ENCODE measurements around the gene KCNAB2. TPM values are rescaled to one million over a fixed set of nuclear protein-coding genes. Genes with fewer than 3 reads are reported as not detected.
A peak's percentile ranks its signal among the peaks of the same experiment; 100 is the strongest.

KCNAB2 gene
- polyA plus RNA-seq, 1 of the 3 experiments (the other 2 are of a cell fraction), result 7.6 TPM

DNA sequence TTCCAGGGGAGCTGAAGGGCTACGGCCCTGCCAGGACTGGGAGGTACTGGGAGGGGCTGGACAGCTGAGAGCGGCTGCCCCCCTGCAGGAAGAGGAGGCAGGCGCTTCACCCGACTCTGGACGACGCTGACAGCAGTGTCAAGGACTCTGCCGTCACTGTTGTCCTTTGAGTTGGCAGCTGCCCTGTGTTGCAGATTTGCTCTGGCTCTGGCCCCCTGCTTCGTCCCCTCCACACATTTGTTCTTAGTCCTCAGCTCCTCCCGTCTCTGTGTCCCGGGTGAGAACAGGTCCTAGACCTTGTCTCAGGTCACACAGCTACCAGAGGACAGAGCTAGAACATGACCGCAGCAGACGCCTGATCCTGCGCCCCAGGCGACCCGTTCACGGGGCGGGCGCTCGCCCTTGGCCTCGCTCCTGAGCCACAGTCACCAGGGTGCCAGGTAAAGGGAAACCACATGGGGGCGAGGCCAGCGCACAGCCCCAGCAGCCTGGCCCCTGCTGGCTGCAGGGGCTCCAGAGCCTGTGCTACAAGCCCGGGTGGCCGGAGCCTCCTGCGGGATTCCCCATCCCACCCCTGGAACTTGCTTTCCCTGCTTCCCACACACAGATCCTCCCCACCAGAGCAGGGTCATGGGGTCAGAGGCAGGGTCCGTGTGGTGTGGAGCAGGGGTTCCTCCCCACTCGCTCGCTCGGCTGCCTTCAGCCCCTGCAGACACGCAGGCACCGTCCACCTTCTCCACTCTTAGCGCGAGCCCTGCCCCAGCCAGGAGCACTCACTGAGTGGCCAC is 42.8 kb upstream of the KCNAB2 start:
- TF ChIP-seq RXRA (IDR thresholded peaks at IDR 0.05; ENCODE audit: borderline replicate concordance, low read depth) (no peak), MXI1 (IDR thresholded peaks at IDR 0.05; ENCODE audit: low read depth, low read length) (no peak), MAX (IDR thresholded peaks at IDR 0.05; ENCODE audit: low read depth) (no peak), PBX3 (IDR thresholded peaks at IDR 0.05) (no peak), EP300 (IDR thresholded peaks at IDR 0.05; ENCODE audit: borderline replicate concordance in 1 of 2, low read depth in 1 of 2, low read length in 1 of 2) (no peak), REST (IDR thresholded peaks at IDR 0.05; ENCODE audit: low read depth, low read length) (no peak), YY1 (IDR thresholded peaks at IDR 0.05; ENCODE audit: low read depth) (no peak), TAF1 (IDR thresholded peaks at IDR 0.05; ENCODE audit: borderline replicate concordance, low read depth, low read length) (no peak), CHD2 (IDR thresholded peaks at IDR 0.05; ENCODE audit: low read length, partially characterized antibody) (no peak)
- TF ChIP-seq, protein P1, sequence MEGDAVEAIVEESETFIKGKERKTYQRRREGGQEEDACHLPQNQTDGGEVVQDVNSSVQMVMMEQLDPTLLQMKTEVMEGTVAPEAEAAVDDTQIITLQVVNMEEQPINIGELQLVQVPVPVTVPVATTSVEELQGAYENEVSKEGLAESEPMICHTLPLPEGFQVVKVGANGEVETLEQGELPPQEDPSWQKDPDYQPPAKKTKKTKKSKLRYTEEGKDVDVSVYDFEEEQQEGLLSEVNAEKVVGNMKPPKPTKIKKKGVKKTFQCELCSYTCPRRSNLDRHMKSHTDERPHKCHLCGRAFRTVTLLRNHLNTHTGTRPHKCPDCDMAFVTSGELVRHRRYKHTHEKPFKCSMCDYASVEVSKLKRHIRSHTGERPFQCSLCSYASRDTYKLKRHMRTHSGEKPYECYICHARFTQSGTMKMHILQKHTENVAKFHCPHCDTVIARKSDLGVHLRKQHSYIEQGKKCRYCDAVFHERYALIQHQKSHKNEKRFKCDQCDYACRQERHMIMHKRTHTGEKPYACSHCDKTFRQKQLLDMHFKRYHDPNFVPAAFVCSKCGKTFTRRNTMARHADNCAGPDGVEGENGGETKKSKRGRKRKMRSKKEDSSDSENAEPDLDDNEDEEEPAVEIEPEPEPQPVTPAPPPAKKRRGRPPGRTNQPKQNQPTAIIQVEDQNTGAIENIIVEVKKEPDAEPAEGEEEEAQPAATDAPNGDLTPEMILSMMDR (IDR thresholded peaks at IDR 0.05), result no peak
- TF ChIP-seq, protein P2, sequence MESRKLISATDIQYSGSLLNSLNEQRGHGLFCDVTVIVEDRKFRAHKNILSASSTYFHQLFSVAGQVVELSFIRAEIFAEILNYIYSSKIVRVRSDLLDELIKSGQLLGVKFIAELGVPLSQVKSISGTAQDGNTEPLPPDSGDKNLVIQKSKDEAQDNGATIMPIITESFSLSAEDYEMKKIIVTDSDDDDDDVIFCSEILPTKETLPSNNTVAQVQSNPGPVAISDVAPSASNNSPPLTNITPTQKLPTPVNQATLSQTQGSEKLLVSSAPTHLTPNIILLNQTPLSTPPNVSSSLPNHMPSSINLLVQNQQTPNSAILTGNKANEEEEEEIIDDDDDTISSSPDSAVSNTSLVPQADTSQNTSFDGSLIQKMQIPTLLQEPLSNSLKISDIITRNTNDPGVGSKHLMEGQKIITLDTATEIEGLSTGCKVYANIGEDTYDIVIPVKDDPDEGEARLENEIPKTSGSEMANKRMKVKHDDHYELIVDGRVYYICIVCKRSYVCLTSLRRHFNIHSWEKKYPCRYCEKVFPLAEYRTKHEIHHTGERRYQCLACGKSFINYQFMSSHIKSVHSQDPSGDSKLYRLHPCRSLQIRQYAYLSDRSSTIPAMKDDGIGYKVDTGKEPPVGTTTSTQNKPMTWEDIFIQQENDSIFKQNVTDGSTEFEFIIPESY (IDR thresholded peaks at IDR 0.05; ENCODE audit: borderline replicate concordance, low read depth), result no peak

More for the DNA sequence above, 42.8 kb upstream of the KCNAB2 start:
- POLR2A ChIA-PET, result interaction anchor here (0.6 to 1.2 kb wide), 3 partner anchors 11 to 46 kb away, joined by 3 read pairs; partner anchors contain the start of gene NPHP4
- Histone ChIP-seq H2AFZ (ENCODE audit: low read depth) (no peak overlapping the region), H3K4me1 (ENCODE audit: control insufficient read depth in 1 of 2, insufficient read depth in 2 of 2, low read depth in 1 of 2, low read length in 1 of 2) (peaks cover 0 to 41% of the 10 kb centered on the region in 2 experiments; a peak in 1 of 4 replicates), H3K4me2 (no peak overlapping the region), H3K79me2 (ENCODE audit: insufficient read depth) (no peaks in the 10 kb centered on the region), H3K4me3 (ENCODE audit: low read depth in 2 of 2, low read length in 1 of 2) (no peak overlapping the region), H3F3A (replicated peaks; ENCODE audit: insufficient read depth) (no peaks in the 10 kb centered on the region), H3K9me3 (no peaks in the 10 kb centered on the region), H3K27ac (ENCODE audit: low read depth in 2 of 2, low read length in 1 of 2) (peak overlapping the region in 1 of 2 experiments; percentile 71; a peak in 1 of 4 replicates), H3K27me3 (ENCODE audit: insufficient read depth) (no peaks in the 10 kb centered on the region), H4K20me1 (ENCODE audit: insufficient read depth) (no peaks in the 10 kb centered on the region), H3K9me2 (no peaks in the 10 kb centered on the region), H3K9ac (no peak overlapping the region), H3K36me3 (replicated peaks in 1 of 2; ENCODE audit: control insufficient read depth in 1 of 2, insufficient read depth in 2 of 2, low read length in 1 of 2) (no peaks in the 10 kb centered on the region)
- peak; percentile 59 for DNase-seq
- WGBS (ENCODE audit: low lambda C conversion rate), result 95% methylated on average over 12 of the region's 33 CpGs
- CTCF ChIA-PET, result interaction anchor here (0.9 to 2.9 kb wide), 4 partner anchors 27 to 50 kb away, joined by 3 to 21 read pairs (median 6); no protein-coding TSS in a partner anchor
